ENCODE data around the gene GPR37.
A peak's percentile ranks its signal among the peaks of the same experiment; 100 is the strongest.

The GPR37 gene

DNA sequence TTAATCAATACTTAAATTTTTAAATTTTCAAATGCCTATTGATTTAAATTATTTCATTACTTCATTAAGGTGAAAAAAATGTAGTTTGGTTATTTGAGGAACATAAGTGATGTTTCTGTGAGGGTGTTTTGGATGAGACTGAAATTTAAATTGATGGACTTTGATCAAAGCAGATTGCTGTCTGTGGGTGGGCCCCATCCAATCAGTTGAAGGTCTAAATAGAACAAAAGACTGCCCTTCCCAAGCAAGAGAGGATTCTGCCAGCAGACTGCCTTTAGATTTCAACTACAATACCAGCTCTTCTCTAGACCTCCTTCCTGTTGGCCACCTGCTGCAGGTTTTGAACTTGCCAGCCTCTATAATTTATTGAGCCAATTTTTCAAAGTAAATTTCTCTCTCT lies 14.5 kb upstream of the GPR37 start:
- no peak for ATAC-seq

DNA sequence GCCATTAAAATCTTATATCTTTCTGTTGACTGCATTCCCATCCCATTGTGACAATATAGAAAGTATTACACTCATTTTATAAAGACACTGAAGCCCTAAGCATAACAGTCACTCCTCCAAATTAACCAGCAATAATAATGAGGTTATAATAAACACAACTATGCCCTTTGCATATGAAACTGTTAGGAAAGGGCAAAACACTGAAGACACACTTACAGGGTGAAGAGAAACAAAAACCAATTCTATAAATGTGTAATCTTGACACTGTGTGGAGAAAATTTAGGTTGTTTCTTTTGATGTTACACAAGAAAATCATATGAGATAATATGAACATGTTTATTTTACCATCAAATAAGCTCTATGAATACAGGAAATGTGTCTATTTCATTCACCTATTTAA lies 14.0 kb upstream of the GPR37 start:
- ATAC-seq: no peak

DNA sequence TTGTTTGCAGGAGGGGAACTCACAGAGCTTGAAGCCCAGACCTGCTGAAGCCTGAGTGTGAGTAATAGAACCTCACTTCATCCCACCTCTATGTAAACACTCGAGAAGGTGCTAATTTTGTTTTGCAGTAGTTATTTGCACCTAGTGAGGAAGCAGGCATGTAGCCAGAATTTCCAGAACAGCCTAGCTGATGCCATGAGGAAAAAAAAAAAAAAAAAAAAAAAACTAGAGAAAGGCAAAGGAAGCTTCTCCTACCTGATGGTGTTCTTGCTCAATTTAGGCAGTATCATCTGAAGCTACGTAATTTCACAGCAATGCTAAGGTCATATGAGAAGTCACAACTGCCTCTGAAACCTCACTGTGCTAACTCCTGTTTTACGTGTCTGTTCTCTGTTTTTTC lies 13.6 kb upstream of the GPR37 start:
- ATAC-seq: no peak

DNA sequence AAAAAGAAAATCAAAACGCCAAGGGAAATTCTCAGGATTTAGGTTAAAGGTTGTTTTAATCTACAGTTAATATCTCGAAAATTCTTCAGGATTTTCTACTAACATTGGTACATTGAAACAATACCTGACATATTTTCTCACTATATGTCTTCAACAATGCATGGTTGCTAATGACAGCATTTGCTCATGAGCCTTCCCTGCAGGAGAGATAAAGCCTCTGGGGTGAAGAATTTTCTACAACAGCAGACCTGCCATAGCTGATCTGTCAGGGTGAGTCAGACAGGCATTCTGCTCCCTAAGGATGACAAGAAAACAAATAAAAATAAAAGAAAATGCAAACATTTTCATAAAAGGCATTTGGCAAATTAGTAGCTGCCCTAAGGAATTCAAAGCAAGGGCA lies 11.7 kb upstream of the GPR37 start:
- ATAC-seq: no peak

DNA sequence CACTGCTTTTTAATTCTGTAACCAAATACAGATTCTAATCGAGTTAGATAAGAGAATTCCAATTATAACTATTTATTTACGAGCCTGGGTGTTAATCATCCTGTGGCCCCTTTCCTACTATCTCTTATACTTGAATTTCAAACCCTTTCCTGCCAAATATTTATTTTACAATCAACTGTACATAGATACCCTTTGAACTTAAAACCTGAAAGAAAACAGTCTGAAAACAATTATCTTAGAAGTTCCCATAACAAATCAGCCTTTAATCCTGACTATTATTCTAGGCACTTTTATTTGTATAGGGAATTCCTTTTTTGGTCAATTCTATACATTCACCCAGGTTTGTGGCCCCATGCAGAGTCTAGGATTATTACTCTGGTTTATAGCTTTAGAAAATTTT lies 10.6 kb upstream of the GPR37 start:
- ATAC-seq: no peak

DNA sequence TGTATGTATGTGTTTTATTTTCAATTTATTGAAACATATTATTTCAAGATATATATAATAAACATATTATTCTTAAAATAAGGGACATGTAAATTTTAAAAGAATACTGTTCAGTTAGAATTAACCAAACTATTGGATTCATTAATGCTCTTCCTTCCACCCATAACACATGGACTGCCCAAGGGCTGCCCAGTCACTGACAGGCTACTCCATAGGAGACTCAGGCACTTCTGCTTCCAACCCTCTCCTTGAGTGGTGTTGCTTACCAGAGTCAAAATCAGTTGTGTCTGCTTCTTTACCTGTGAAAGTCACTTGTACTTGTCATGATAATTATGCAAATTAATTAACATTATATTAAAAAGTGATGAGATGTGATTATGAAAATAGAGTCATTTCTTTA lies 9.8 kb upstream of the GPR37 start:
- ATAC-seq: no peak

DNA sequence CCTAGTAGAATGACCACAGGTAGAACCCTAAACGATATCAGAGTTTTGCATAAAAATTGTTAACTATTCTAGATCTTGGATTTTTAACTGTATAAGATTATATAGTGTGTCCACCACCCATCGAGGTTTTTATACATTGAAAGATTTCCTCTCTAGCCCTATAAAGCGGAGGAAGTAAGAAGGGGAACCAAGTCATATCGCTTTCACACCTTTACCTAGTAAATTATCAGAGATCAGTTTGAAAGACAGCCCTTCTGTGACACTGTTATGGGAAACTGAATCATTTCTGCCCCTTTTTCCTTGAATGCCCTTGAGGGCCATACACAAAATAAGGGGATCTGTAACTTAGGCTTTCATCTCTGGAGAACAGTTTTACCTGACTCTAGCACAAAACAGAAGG lies 8.3 kb upstream of the GPR37 start:
- ATAC-seq: no peak

DNA sequence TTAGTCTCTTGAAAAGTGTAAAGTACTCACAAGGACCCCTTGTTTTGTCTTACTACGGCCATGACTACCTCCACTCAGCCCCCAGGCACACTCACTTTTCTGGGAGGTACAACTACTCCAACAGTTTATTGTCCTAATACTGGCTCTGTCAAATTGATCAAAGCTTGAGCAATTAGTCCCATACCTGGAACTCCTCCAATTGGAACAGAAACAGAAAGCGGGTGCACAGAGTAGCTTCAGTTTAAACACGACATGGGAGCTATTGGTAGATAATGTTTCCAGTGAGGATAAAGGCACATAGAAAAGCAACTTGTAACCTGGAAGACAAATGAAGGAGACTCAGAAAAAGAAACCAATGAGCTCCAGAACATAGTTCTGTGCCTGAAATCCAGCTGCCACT lies 7.7 kb upstream of the GPR37 start:
- no peak for ATAC-seq

DNA sequence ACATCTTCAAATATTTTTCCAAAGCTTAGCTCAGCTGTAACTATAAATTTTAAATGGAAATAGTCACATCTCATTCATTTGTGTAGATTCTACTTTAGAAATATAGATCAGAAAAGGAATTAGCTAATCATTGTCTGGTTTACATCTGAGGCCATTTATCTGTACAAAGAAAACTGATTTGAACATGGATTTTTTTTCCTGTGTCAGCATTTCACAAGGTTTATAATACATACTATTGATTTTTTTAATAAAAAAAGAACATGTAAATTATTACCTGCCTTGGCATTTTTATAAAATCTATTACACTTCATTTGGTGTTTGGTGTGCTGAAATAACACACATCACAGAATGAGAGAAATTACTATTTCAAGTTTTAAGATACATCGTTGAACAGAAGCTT lies 3.5 kb upstream of the GPR37 start:
- no peak for ATAC-seq

DNA sequence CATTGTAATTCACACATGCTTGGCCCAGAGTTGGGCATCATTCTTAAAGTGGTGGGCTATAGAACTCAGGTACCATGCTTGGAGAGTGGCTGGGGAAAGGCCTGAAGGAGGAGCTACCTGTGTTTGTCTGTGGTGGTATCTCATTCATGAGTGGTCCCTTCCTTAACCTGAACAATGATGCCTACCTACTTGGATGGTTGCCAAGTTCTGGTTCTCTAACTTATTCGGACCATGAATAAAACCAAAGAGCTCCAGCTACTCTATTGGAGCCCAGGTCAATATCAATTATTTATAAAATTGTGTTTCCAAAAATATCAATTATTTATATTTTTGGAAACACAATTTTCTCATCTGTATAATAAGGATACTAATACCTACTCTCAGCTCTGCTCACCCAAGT lies 2.9 kb upstream of the GPR37 start:
- no peak for ATAC-seq

DNA sequence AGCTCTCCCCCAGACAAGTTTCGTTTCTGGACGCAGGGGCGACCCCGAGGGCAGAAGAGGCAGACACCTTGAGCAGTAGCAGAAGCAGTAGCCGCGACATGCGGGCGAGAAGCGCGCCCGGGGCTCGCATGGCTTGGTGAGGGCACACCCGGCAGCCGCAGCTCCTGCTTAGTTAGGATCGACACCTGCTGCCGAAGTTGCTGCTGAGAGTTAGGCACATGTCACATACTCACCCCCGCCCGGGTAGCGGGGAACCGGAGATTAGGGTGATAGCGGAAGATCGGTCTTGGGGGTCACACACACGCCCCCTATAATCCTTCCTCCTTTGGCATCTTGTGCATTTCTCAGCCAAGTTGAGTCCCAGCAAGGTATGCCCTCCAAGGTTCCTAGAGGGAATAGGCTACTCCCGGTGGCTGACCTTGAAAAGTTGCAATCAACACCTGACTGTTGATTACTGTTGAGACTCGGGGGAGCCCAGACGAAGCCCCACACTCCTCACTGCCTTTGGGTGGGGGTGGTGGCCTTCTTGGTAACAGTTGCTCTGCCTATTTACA lies 668 bp downstream of the GPR37 start:
- peak; percentile 17 to 24 for ATAC-seq

DNA sequence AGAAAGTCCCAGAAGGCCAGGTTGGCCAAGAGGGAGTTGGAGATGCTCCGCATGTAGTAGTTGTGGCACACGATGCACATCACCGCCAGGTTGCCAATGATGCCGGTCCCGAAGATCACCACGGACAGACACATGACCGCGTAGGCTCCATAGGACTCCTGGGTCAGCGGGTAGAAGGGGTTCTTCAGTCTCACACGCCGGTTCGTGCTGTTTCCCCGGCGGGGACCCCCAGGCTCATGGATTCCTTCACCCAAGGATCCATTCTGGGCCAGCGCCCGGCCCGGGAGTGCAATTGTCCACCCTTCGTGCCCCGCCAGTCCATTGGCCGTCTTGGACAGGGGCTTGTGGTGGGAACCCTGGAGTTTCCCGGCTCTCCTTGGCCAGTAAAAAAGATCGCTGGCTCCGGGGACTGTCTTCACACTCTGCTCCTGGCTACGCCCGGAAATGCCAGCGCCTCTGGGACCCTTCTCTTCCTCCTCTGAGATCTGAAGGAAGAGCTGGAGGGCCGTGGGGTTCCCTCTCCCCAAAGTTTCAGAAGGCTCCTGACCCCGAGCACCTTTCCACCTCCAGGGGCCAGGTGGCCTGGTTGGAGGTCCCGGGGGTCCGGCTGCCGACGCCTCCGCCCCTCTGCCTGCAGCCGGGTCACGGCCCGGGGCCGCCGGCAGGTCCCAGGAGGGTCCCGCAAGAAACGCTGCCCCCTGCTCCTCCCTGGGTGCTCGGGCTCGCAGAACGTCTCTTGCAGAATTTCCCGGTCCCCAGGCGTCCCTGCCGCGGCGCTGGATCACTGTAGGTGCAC lies 1.3 kb downstream of the GPR37 start:
- ATAC-seq: no peak

DNA sequence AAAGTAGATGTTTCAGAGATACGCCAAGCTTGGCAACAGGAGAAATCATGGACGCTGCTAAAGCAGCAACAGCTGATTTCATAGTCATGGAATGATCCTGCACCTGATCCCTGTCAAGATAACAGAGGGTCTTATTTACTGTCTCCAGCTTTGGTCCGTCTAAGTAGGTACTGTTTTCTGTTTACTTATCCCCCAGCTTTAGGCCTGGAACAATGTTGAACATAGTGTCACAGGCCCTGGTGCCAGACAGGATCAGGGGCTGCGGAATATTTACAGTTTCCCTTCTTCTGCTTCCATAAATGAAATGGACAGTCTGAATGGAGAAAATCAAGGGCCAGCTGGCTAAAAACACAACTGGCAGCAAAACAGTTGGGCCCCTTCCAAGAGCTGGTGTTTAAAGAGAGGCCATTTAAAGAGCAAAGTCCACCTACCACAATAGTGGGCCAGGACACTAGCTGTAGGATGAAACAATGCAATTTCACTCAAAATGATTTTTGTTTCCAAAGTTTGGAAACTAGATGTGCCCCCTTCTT lies 2.9 kb downstream of the GPR37 start:
- no peak for ATAC-seq

DNA sequence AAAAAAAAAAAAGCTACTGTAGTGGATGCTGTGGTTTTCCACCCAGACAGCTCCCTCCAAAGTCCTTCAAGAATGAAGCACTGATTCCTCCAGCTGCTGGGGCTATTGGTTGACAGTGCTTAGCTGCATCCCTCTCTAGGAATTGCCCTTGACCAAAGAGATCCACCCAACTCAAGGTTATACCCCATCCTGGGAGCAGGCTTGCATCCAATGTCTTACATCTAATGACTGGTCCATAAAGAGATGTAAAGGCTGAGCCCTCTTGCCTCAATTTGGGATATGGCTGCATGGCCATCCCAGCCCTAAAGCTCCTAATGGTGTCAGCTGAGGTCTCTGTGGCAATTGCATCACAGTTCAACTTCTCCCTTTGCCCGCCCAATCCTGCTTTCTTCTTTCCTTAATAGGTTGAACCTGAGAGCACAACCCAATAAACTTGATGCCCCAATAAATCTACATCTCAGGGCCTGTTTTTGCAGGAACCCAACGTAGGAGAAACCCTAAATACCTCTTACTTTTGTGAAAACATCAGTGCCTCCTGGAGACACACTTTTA lies 4.4 kb downstream of the GPR37 start:
- ATAC-seq: no peak

DNA sequence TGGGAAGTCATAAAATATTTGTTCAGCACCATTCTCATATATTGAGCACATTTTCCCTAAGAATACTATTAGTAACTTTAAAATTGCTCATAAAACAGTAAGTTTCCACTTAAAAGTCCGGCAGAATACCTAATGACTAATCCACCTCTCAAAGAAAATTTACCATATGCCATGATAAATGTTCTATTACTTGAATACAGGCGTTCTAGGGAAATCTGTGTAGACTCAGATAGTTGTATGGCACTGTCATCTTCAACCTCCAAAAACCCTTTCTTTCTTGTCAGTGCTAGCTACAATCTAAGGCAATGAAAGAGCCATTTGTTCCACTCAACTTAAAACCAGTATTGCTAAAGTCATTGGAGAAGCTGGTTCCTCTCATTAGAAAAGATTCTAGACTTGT lies 7.3 kb downstream of the GPR37 start:
- ATAC-seq: no peak

DNA sequence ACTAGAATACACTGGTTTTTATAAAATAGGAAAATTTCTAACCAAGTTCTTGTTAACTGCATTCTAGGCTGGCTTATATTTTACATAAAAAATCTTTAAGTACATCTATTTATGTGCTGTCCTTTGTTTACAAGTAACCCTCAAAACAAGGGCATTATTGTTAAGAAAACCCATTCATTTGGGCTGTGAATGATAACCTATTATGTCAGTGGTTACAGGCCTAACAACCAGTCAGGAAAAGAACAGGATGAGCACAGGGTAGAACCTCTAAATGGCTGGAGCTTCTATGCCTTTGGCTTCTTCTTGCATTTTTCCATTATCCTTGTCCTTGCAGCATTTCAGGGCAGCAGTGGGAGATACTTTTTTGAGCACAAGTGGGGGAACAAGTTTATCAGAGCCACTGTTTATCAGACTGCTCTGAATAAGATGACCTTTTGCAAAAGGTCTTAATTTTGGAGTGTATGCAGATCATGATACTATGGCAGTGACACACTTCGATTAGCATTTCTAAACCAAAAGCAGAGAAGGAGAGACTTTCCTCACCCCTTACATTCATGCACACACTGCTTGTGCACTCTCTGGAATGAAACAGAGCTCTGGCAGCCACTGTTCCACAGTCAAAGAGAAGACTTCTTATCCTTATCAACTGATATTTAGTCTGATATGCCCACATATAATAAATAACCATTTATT lies 10.9 kb downstream of the GPR37 start:
- no peak for ATAC-seq

DNA sequence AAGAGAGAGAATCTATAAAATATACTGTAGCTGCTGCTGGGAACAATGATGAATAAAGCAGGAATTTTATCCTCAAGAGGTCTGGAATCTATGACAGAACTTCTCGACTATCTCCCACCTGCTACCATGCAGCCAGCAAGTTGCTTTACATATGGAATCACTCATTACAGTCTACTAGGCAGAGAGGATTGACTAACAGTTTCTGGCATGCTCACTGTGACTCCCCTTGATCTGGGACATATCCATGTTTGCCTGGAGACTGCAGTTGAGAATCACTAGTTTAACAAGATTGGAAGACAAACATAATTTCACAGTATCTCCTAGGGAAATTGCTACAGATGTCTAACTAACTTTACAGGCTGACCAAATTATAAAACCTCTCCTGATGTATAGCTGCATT lies 13.3 kb downstream of the GPR37 start:
- no peak for ATAC-seq

DNA sequence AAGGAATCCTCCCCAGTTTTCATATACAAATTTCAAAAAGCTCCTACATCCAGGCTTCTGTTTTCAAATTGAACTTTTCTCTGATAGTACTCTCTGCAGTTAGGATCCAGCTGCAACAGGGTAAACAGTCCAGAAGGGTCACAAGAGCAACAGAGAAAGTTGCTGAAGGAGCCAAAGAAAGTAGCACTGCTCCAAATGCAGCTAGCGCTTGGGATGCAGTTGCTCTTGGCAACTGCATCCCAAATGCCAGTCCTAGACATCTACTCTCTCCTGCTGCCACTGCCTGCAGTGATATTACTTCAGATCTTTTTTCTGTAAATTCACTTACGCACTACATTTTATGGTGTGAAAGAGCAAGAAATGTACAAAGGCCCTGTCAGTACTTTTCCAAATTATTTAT lies 14.6 kb downstream of the GPR37 start:
- ATAC-seq: no peak

DNA sequence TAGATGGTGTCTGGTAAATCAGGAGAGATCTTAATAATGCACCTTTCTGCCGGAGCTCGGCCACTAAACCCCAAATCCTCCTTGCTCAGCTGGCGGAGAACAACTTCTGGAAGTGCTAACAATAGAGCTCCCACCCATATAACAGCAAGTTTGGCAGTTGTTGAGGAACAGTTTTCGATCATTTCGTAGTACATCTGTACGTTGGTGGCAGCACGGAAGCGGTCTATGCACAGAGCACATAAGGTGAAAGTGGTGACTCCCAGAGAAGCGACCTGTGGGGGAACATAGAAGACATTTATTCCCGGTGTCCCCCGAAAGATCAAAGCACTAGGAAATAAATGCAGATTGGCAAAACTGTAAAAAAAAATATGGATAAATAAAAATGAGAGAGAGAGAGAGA lies 18.5 kb downstream of the GPR37 start:
- no peak for ATAC-seq

DNA sequence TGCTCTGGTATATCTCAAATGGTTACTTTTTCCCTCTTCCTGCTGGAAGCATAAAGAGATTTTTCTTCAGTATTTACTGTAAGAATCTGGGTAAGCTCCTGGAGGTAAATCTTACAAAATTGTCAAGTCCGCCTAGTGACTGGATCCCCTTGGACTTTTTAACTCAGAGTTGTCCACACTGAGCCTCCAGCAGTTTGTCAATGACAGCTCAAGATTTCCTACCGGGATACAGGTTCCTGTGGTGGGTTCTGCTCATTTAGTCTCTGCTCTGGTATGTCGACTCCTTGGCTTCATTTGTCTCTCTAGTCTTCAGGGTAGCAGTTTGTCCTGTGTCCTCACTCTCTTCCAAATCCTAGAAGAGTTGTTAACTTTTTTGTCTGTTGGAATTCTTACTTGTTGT lies 27.0 kb downstream of the GPR37 start:
- no peak for ATAC-seq

DNA sequence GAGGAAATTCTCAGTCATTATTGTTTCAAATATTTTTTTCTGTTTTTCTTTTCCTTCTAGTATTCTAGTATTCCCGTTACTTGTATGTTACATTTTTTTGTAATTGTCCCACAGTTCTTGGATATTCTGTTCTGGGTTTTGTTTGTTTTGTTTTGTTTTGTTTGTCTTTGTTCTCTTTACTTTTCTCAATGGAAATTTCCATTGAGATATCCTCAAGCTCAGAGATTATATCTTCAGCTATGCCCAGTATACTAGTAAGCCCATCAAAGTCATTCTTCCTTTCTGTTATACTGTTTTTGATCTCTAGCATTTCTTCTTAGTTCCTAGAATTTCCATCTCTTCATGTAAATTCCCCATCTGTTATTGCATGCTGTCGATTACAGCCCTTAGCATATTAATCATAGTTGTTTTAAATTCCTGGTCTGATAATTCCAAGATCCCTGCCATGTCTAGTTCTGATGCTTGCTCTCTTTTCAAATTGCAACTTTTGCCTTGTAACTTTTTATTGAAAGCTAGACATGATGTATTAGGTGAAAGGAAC lies 27.8 kb downstream of the GPR37 start:
- ATAC-seq: no peak

DNA sequence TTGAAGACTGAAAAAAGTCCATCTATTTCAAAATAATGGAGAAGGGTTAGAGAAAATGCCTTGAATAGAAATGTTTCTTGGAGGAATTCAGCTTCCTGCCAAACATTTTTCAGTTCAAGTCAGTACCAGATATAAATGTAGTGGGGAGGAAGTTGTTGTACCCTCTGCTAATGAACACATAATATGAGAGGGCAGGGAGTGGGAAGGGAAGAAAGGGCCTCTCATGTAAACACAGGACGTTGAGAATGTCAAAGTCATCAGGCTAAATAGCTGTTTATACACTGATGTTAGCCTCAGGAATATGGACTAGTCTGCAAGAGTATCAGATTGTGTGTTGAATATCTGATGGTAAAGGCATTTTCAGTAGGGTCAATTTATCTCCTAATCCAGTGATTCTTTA lies 37.0 kb downstream of the GPR37 start:
- ATAC-seq: no peak

DNA sequence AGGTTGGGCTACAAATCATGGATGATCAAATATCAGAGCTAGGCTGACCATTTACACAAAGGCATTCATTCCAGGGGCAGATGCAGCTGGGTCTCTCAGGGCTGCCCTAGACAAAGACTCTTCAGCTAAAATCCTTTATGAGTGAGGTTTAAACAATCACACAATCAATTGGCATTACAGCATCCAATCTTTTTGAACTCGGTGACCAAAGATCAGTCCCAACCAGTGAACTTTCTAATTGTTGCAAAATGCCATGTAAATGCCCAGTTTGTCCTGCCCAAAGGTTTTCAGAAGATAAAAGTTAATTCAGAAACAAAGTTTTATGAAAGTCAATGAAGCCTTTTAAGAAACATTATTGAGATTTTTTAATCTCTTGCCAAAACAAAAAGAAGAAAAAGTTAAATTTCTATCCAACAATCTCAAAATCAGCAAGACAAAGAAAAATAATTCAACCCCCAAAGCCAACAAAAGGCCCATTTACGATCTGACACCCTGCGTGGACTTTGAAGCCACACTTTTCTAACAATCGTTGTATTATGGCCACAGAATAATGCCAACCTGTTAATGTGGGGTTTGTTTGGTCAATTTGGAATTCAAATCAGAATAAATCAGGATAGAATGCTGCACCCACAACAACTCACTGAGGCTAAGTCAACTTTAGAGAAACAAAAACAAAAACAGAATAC lies 40.9 kb downstream of the GPR37 start:
- ATAC-seq: no peak
